IgD-negative memory B cell (primary cell): Measurements from ENCODE around the gene OR13G1. TPM values are rescaled to one million over a fixed set of nuclear protein-coding genes. Genes with fewer than 3 reads are reported as not detected.

Source experiments
- H3K27ac Mint-ChIP-seq, 3 donors: one replicate each; pipeline ENCODE4 v1.8.0; 2020 to 2022; ENCODE audit warnings: mild to moderate bottlenecking in 3 of 3, mixed read lengths in 3 of 3, moderate library complexity in 1 of 3
- H3K27me3 Mint-ChIP-seq: one replicate; pipeline ENCODE4 v1.8.0; 2021; ENCODE audit warnings: mixed read lengths
- H3K36me3 Mint-ChIP-seq: one replicate; pipeline ENCODE4 v1.8.0; 2020; ENCODE audit warnings: mild to moderate bottlenecking, mixed read lengths
- H3K4me1 Mint-ChIP-seq, 3 donors: one replicate each; pipeline ENCODE4 v1.8.0; 2020 to 2022; ENCODE audit warnings: mixed read lengths in 3 of 3, mild to moderate bottlenecking in 1 of 3
- H3K4me3 Mint-ChIP-seq, 4 donors: one replicate each; pipeline ENCODE4 v1.8.0; 2020 to 2022; ENCODE audit warnings: mild to moderate bottlenecking in 4 of 4, mixed read lengths in 4 of 4, moderate library complexity in 3 of 4
- H3K9me3 Mint-ChIP-seq, 3 donors: one replicate each; pipeline ENCODE4 v1.8.0; 2020 to 2021; ENCODE audit warnings: mixed read lengths in 3 of 3, mild to moderate bottlenecking in 1 of 3
- polyA plus RNA-seq: library from polyadenylated mRNA; unstranded; fragments of 300-500 nt; fragmentation: Illumina TruSeq; gene quantifications from one replicate; pipeline ENCODE4 v1.2.3, GENCODE V29; 2021

Gene OR13G1
- polyA plus RNA-seq, 1 donor from 2014 or later = not detected

- H3K4me3 Mint-ChIP-seq = peak overlapping the region in 1 of 4 donors; percentile 55
- H3K4me1 Mint-ChIP-seq = peaks cover 0 to 2% (median 0%) of the 10 kb centered on the region in 3 donors
- H3K27me3 Mint-ChIP-seq = peaks cover 19% of the 10 kb centered on the region
- H3K36me3 Mint-ChIP-seq = peaks cover 2% of the 10 kb centered on the region
- H3K27ac Mint-ChIP-seq = no peak overlapping the region
- H3K9me3 Mint-ChIP-seq = peaks cover 0 to 9% (median 2%) of the 10 kb centered on the region in 3 donors
Observed at GRCh38 chr1:247638781-247639180, 40.8 kb downstream of the OR13G1 start.

DNA sequence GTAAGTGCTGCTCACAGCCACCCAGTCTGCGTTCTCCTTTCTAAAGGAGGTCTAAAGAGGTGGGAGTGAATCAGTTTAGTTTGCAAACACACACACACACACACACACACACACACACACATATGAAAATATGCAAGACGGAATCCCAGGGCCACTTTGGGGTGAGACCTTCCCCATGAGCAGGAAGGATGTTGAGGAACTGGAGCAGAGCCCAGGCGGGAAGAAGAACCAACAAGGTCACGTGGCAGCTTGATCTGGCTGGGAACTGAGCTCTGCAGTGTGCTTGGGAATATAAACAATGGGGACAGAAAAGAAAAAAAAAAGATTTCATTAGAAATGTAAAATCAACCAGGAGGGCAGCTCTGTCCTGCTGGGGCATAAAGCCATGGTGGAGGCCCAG, 41.5 kb downstream of the OR13G1 start:
- Mint-ChIP-seq H3K9me3 (peaks cover 0 to 11% (median 2%) of the 10 kb centered on the region in 3 donors), H3K36me3 (peaks cover 2% of the 10 kb centered on the region), H3K27ac (no peak overlapping the region), H3K4me3 (peak overlapping the region in 1 of 4 donors; percentile 21), H3K27me3 (peaks cover 19% of the 10 kb centered on the region), H3K4me1 (peaks cover 0 to 2% (median 0%) of the 10 kb centered on the region in 3 donors)

- no peaks in the 10 kb centered on the region for H3K4me1 Mint-ChIP-seq
- H3K4me3 Mint-ChIP-seq = peak overlapping the region in 1 of 4 donors; percentile 34
- H3K27ac Mint-ChIP-seq = no peak overlapping the region
- no peaks in the 10 kb centered on the region for H3K36me3 Mint-ChIP-seq
- H3K9me3 Mint-ChIP-seq = peaks cover 0 to 13% (median 0%) of the 10 kb centered on the region in 3 donors
- no peaks in the 10 kb centered on the region for H3K27me3 Mint-ChIP-seq
Observed at GRCh38 chr1:247627951-247628350, 51.6 kb downstream of the OR13G1 start.

Other genes with a start within 250 kb of the OR13G1 start
- gene OR2B11, start 221.6 kb downstream of the OR13G1 start, polyA plus RNA-seq = not detected
- not detected for gene OR2C3, start 143.3 kb downstream of the OR13G1 start, polyA plus RNA-seq
- gene GCSAML, start 130.6 kb downstream of the OR13G1 start, polyA plus RNA-seq = not detected
- gene OR2G2, start 91.4 kb downstream of the OR13G1 start, polyA plus RNA-seq = not detected
- gene OR2G3, start 74.2 kb downstream of the OR13G1 start, polyA plus RNA-seq = not detected
- gene OR6F1, start 36.9 kb upstream of the OR13G1 start, polyA plus RNA-seq = not detected
- not detected for gene OR14K1, start 58.9 kb upstream of the OR13G1 start, polyA plus RNA-seq
- gene OR14A2, start 68.4 kb upstream of the OR13G1 start, polyA plus RNA-seq = not detected
- gene OR1C1, start 80.8 kb upstream of the OR13G1 start, polyA plus RNA-seq = not detected
- gene OR14A16, start 144.4 kb upstream of the OR13G1 start, polyA plus RNA-seq = not detected
- gene OR11L1, start 162.2 kb upstream of the OR13G1 start, polyA plus RNA-seq = not detected
- 0.95 TPM for gene TRIM58, start 177.4 kb upstream of the OR13G1 start, polyA plus RNA-seq
- gene OR2W3, start 215.8 kb upstream of the OR13G1 start, polyA plus RNA-seq = 0.91 TPM
- gene OR2T8, start 240.5 kb upstream of the OR13G1 start, polyA plus RNA-seq = not detected
- not detected for gene OR2AJ1, start 245.2 kb upstream of the OR13G1 start, polyA plus RNA-seq